ENCODE results near the gene TGFBR2. TPM values are rescaled to one million over a fixed set of nuclear protein-coding genes. Genes with fewer than 3 reads are reported as not detected.

TGFBR2 gene
- total and polyA plus RNA-seq, 2 of the 13 experiments (the other 11 are each of a cell fraction or from before 2014, with no cell fraction given): 82.2 to 187 TPM

DNA sequence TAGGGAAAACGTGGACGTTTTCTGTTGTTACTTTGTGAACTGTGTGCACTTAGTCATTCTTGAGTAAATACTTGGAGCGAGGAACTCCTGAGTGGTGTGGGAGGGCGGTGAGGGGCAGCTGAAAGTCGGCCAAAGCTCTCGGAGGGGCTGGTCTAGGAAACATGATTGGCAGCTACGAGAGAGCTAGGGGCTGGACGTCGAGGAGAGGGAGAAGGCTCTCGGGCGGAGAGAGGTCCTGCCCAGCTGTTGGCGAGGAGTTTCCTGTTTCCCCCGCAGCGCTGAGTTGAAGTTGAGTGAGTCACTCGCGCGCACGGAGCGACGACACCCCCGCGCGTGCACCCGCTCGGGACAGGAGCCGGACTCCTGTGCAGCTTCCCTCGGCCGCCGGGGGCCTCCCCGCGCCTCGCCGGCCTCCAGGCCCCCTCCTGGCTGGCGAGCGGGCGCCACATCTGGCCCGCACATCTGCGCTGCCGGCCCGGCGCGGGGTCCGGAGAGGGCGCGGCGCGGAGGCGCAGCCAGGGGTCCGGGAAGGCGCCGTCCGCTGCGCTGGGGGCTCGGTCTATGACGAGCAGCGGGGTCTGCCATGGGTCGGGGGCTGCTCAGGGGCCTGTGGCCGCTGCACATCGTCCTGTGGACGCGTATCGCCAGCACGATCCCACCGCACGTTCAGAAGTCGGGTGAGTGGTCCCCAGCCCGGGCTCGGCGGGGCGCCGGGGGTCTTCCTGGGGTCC is at the start of gene TGFBR2 (continued):
- TF ChIP-seq, protein P1, sequence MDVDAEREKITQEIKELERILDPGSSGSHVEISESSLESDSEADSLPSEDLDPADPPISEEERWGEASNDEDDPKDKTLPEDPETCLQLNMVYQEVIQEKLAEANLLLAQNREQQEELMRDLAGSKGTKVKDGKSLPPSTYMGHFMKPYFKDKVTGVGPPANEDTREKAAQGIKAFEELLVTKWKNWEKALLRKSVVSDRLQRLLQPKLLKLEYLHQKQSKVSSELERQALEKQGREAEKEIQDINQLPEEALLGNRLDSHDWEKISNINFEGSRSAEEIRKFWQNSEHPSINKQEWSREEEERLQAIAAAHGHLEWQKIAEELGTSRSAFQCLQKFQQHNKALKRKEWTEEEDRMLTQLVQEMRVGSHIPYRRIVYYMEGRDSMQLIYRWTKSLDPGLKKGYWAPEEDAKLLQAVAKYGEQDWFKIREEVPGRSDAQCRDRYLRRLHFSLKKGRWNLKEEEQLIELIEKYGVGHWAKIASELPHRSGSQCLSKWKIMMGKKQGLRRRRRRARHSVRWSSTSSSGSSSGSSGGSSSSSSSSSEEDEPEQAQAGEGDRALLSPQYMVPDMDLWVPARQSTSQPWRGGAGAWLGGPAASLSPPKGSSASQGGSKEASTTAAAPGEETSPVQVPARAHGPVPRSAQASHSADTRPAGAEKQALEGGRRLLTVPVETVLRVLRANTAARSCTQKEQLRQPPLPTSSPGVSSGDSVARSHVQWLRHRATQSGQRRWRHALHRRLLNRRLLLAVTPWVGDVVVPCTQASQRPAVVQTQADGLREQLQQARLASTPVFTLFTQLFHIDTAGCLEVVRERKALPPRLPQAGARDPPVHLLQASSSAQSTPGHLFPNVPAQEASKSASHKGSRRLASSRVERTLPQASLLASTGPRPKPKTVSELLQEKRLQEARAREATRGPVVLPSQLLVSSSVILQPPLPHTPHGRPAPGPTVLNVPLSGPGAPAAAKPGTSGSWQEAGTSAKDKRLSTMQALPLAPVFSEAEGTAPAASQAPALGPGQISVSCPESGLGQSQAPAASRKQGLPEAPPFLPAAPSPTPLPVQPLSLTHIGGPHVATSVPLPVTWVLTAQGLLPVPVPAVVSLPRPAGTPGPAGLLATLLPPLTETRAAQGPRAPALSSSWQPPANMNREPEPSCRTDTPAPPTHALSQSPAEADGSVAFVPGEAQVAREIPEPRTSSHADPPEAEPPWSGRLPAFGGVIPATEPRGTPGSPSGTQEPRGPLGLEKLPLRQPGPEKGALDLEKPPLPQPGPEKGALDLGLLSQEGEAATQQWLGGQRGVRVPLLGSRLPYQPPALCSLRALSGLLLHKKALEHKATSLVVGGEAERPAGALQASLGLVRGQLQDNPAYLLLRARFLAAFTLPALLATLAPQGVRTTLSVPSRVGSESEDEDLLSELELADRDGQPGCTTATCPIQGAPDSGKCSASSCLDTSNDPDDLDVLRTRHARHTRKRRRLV (CRISPR knock-in tag; IDR thresholded peaks at IDR 0.05): no peak
- TF ChIP-seq ONECUT2 (CRISPR knock-in tag; IDR thresholded peaks at IDR 0.05): no peak
- no peak for TF ChIP-seq PHB2 (IDR thresholded peaks at IDR 0.05; ENCODE audit: partially characterized antibody)
- peak; percentile 26 for TF ChIP-seq TBL1XR1 (IDR thresholded peaks at IDR 0.05; ENCODE audit: borderline replicate concordance, low read length, partially characterized antibody)
- TF ChIP-seq ZBED4 (CRISPR knock-in tag; IDR thresholded peaks at IDR 0.05; ENCODE audit: borderline replicate concordance): no peak
- no peak for TF ChIP-seq ZNF572 (CRISPR knock-in tag; IDR thresholded peaks at IDR 0.05)
- no peak for TF ChIP-seq FUBP1 (CRISPR knock-in tag; IDR thresholded peaks at IDR 0.05; ENCODE audit: borderline replicate concordance)
- TF ChIP-seq ZNF768 (CRISPR knock-in tag; IDR thresholded peaks at IDR 0.05): no peak
- peak; percentile 62; the same call in 1 of the 2 replicates for TF ChIP-seq NR2C2 (CRISPR knock-in tag; IDR thresholded peaks at IDR 0.05; ENCODE audit: borderline replicate concordance)
- TF ChIP-seq HES4 (CRISPR knock-in tag; IDR thresholded peaks at IDR 0.05; ENCODE audit: borderline replicate concordance): peak; percentile 85
- TF ChIP-seq, protein P2, sequence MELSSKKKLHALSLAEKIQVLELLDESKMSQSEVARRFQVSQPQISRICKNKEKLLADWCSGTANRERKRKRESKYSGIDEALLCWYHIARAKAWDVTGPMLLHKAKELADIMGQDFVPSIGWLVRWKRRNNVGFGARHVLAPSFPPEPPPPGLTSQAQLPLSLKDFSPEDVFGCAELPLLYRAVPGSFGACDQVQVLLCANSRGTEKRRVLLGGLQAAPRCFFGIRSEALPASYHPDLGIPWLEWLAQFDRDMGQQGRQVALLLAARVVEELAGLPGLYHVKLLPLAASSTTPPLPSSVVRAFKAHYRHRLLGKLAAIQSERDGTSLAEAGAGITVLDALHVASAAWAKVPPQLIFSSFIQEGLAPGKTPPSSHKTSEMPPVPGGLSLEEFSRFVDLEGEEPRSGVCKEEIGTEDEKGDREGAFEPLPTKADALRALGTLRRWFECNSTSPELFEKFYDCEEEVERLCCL (CRISPR knock-in tag; IDR thresholded peaks at IDR 0.05; ENCODE audit: borderline replicate concordance): no peak
- TF ChIP-seq HNF4A (CRISPR knock-in tag; IDR thresholded peaks at IDR 0.05): peak; percentile 76
- no peak for TF ChIP-seq ZNF251 (CRISPR knock-in tag; IDR thresholded peaks at IDR 0.05)
- TF ChIP-seq ZNF552 (CRISPR knock-in tag; IDR thresholded peaks at IDR 0.05; ENCODE audit: borderline replicate concordance): no peak
- peak; percentile 84; the same call in 1 of the 2 replicates for TF ChIP-seq FOXK2 (IDR thresholded peaks at IDR 0.05)
- peak; percentile 93 for TF ChIP-seq JUND (CRISPR knock-in tag; IDR thresholded peaks at IDR 0.05)

Measured in HepG2 (cell line).